AG09319 (cell line): ENCODE results near the gene ELP6.
"Not testable (repeated sequence)": the region's sequence is repeated elsewhere in the genome, so short reads cannot be mapped to it uniquely, and the experiment has no call there.

Source experiments
- DNase-seq: peaks from one replicate; pipeline ENCODE4 v3.0.0-alpha.2; 2010; ENCODE audit warnings: low read depth; ENCODE audit errors: extremely low read depth
- TF ChIP-seq, protein P1 (sequence below): IDR thresholded peaks from 2 replicates; pipeline ENCODE4 v1.5.1; 2011; ENCODE audit warnings: low read depth, mild to moderate bottlenecking, inconsistent platforms, low read length, moderate library complexity

ELP6 gene

DNA sequence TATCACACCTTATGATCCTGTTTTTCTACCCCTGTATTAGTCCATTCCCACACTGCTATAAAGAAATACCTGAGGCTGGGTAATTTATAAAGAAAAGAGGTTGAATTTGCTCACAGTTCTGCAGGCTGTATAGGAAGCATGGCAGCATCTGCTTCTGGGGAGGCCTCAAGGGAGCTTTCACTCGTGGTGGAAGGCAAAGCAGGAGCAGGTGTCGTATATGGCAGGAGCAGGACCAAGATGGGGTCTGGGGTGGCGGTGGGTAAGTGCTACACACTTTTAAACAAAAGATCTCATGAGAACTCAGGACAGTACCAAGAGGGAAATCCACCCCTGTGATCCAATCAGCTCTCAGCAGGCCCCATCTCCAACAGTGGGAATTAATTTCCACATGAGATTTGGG lies 22.3 kb downstream of the ELP6 start:
- DNase-seq = no peak
- TF ChIP-seq, protein P1, sequence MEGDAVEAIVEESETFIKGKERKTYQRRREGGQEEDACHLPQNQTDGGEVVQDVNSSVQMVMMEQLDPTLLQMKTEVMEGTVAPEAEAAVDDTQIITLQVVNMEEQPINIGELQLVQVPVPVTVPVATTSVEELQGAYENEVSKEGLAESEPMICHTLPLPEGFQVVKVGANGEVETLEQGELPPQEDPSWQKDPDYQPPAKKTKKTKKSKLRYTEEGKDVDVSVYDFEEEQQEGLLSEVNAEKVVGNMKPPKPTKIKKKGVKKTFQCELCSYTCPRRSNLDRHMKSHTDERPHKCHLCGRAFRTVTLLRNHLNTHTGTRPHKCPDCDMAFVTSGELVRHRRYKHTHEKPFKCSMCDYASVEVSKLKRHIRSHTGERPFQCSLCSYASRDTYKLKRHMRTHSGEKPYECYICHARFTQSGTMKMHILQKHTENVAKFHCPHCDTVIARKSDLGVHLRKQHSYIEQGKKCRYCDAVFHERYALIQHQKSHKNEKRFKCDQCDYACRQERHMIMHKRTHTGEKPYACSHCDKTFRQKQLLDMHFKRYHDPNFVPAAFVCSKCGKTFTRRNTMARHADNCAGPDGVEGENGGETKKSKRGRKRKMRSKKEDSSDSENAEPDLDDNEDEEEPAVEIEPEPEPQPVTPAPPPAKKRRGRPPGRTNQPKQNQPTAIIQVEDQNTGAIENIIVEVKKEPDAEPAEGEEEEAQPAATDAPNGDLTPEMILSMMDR = no peak

- DNase-seq = no peak
- TF ChIP-seq, protein P1 = no peak
These were observed 26.2 kb downstream of the ELP6 start for GRCh38 chr3:47487265-47487664.

DNA sequence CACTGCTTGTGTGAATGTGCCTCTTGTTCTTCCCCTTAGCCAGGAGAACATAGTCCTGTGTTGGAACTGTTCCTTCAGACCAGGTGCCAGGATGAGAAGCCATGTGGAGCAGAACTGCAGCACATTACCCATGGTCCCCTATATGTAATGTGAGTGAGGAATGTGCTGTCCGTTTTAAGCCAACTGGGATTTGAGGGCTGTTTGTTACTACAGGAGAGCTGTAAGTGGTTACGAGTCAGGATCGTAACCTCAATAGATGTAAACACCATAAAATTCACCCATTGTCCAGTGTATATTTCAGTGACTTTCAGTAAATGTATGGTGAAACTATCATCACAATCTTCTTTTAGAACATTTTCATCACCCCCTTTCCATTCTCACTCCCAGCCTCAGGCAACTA lies 27.7 kb downstream of the ELP6 start:
- TF ChIP-seq, protein P1 = no peak
- no peak for DNase-seq

DNA sequence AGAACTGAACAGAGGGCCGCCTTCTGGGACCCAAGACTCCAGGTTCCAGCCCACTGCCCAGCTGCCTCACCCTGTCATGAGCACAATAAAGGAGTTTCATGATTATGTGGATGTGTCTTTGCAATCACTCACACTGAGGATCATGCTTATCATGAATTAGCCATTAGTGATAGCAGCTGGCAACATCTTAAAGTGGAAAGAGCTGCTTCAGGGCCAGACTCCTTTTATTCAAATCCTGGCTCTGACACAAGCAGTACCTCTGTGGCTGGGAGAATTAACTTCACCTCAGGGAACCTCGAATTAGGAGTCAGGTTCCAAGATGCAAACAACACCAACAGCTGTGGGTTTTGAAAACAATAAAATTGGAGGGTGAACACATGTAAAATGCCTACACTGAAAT lies 31.1 kb downstream of the ELP6 start:
- no peak for DNase-seq
- TF ChIP-seq, protein P1 = no peak

DNA sequence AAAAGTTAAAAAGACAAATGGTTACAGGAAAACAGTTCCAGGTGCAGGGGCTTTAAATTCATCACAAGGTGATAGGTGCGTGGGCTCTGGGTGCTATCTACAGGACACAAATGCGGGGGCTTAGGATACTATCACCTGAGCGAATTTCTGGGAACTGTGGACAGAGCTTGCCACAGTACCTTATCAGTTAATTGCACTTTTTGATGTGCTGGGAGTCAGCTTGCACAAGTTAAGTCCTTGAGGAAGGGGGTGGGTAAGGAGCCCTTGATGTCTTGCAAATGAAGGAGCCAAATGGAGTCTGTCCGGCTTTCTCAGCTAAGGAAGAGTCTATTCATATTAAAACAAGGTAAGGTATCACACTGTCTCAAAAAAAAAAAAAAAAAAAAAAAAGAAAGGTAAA lies 31.7 kb downstream of the ELP6 start:
- DNase-seq = not testable (repeated sequence)

GRCh38 chr3:47480267-47480666 lies 33.2 kb downstream of the ELP6 start:
- not testable (repeated sequence) for DNase-seq

GRCh38 chr3:47479826-47480160 lies 33.7 kb downstream of the ELP6 start:
- TF ChIP-seq, protein P1 = no peak
- DNase-seq = no peak

- TF ChIP-seq, protein P1 = no peak
- DNase-seq = no peak
These were observed 35.5 kb downstream of the ELP6 start for GRCh38 chr3:47478022-47478421.
